H1 (cell line): ENCODE measurements around the gene TSHZ2. TPM values are rescaled to one million over a fixed set of nuclear protein-coding genes. Genes with fewer than 3 reads are reported as not detected.

Experiments used
- BCL11A ChIP-seq, 2 experiments: IDR thresholded peaks; one replicate each; pipeline ENCODE4 v1.6.1; 2011; ENCODE audit warnings: low read depth in 2 of 2, low read length in 2 of 2, mild to moderate bottlenecking in 2 of 2
- CBX5 ChIP-seq: fragments of 300-800, 300-1000 bp; sonication (generic); IDR thresholded peaks from 2 replicates; pipeline ENCODE4 v1.7.1; 2016; ENCODE audit warnings: antibody characterized with exemption, low read length, low read depth
- CHD2 ChIP-seq: IDR thresholded peaks from 2 replicates; pipeline ENCODE4 v1.6.1; 2012; ENCODE audit warnings: low read length, improper control_type of control experiment
- CREB1 ChIP-seq: IDR thresholded peaks from 2 replicates; pipeline ENCODE4 v1.6.1; 2012; ENCODE audit warnings: inconsistent platforms
- EGR1 ChIP-seq: IDR thresholded peaks from 2 replicates; pipeline ENCODE4 v1.6.1; 2011; ENCODE audit warnings: low read depth, low read length, borderline replicate concordance
- FOSL1 ChIP-seq: IDR thresholded peaks from 2 replicates; pipeline ENCODE4 v1.6.1; 2011; ENCODE audit warnings: mild to moderate bottlenecking, low read depth, low read length, moderate library complexity; ENCODE audit not compliant: insufficient read depth
- GABPA ChIP-seq: IDR thresholded peaks from 2 replicates; pipeline ENCODE4 v1.6.1; 2011; ENCODE audit warnings: mild to moderate bottlenecking, low read length, moderate library complexity, borderline replicate concordance; ENCODE audit not compliant: insufficient read depth
- KDM5A ChIP-seq: fragments of 200-600 bp; IDR thresholded peaks from 2 replicates; pipeline ENCODE4 v1.7.1; 2012; ENCODE audit warnings: mild to moderate bottlenecking, low read length, inconsistent platforms, mixed read lengths
- NANOG ChIP-seq: IDR thresholded peaks from 2 replicates; pipeline ENCODE4 v1.6.1; 2011; ENCODE audit warnings: low read length, low read depth, mild to moderate bottlenecking, inconsistent platforms; ENCODE audit not compliant: insufficient read depth, poor library complexity, severe bottlenecking
- SIRT6 ChIP-seq: IDR thresholded peaks from one replicate; pipeline ENCODE4 v1.7.1; 2012; ENCODE audit warnings: low read length, inconsistent platforms
- SP4 ChIP-seq: IDR thresholded peaks from 2 replicates; pipeline ENCODE4 v1.6.1; 2012; ENCODE audit warnings: low read length, inconsistent platforms
- TCF12 ChIP-seq: IDR thresholded peaks from 2 replicates; pipeline ENCODE4 v1.6.1; 2011; ENCODE audit warnings: low read depth, mild to moderate bottlenecking, low read length
- YY1 ChIP-seq: IDR thresholded peaks from 2 replicates; pipeline ENCODE4 v1.6.1; 2011; ENCODE audit warnings: low read depth, mild to moderate bottlenecking, low read length
- polyA plus RNA-seq, 7 experiments: library from polyadenylated mRNA; depleted of rRNA in 3 of 7; stranded (reverse) in 5 of 7; unstranded in 2 of 7; fragments of >200 nt in 5 of 7; fragments of 200-250 nt in 2 of 7; gene quantifications; 1 replicate in 5 of 7; 2 replicates in 1 of 7; 4 replicates in 1 of 7; pipeline versions ENCODE4 v1.2.1 to v1.2.3, GENCODE V29; 2011 to 2013; ENCODE audit warnings: missing spikeins in 2 of 7, mixed read lengths in 2 of 7
- total RNA-seq: library from RNA; stranded (reverse); fragmentation: NEBNext Ultra II Directional; extraction: Animal tissue kit (Norgen Biotek cat#: 25700); gene quantifications from 2 replicates; pipeline ENCODE4 v1.2.1, GENCODE V29; 2021
- TF ChIP-seq, protein P1 (sequence below): fragments of 300-600 bp; sonication (generic); IDR thresholded peaks from 2 replicates; pipeline ENCODE4 v1.7.1; 2012; ENCODE audit warnings: low read length, moderate library complexity, mild to moderate bottlenecking, inconsistent platforms; ENCODE audit not compliant: insufficient replicate concordance

TSHZ2 gene
- total and polyA plus RNA-seq, 2 of the 8 experiments (the other 6 are each of a cell fraction or from before 2014, with no cell fraction given), result 0.14 to 0.30 TPM

- TF ChIP-seq, protein P1, sequence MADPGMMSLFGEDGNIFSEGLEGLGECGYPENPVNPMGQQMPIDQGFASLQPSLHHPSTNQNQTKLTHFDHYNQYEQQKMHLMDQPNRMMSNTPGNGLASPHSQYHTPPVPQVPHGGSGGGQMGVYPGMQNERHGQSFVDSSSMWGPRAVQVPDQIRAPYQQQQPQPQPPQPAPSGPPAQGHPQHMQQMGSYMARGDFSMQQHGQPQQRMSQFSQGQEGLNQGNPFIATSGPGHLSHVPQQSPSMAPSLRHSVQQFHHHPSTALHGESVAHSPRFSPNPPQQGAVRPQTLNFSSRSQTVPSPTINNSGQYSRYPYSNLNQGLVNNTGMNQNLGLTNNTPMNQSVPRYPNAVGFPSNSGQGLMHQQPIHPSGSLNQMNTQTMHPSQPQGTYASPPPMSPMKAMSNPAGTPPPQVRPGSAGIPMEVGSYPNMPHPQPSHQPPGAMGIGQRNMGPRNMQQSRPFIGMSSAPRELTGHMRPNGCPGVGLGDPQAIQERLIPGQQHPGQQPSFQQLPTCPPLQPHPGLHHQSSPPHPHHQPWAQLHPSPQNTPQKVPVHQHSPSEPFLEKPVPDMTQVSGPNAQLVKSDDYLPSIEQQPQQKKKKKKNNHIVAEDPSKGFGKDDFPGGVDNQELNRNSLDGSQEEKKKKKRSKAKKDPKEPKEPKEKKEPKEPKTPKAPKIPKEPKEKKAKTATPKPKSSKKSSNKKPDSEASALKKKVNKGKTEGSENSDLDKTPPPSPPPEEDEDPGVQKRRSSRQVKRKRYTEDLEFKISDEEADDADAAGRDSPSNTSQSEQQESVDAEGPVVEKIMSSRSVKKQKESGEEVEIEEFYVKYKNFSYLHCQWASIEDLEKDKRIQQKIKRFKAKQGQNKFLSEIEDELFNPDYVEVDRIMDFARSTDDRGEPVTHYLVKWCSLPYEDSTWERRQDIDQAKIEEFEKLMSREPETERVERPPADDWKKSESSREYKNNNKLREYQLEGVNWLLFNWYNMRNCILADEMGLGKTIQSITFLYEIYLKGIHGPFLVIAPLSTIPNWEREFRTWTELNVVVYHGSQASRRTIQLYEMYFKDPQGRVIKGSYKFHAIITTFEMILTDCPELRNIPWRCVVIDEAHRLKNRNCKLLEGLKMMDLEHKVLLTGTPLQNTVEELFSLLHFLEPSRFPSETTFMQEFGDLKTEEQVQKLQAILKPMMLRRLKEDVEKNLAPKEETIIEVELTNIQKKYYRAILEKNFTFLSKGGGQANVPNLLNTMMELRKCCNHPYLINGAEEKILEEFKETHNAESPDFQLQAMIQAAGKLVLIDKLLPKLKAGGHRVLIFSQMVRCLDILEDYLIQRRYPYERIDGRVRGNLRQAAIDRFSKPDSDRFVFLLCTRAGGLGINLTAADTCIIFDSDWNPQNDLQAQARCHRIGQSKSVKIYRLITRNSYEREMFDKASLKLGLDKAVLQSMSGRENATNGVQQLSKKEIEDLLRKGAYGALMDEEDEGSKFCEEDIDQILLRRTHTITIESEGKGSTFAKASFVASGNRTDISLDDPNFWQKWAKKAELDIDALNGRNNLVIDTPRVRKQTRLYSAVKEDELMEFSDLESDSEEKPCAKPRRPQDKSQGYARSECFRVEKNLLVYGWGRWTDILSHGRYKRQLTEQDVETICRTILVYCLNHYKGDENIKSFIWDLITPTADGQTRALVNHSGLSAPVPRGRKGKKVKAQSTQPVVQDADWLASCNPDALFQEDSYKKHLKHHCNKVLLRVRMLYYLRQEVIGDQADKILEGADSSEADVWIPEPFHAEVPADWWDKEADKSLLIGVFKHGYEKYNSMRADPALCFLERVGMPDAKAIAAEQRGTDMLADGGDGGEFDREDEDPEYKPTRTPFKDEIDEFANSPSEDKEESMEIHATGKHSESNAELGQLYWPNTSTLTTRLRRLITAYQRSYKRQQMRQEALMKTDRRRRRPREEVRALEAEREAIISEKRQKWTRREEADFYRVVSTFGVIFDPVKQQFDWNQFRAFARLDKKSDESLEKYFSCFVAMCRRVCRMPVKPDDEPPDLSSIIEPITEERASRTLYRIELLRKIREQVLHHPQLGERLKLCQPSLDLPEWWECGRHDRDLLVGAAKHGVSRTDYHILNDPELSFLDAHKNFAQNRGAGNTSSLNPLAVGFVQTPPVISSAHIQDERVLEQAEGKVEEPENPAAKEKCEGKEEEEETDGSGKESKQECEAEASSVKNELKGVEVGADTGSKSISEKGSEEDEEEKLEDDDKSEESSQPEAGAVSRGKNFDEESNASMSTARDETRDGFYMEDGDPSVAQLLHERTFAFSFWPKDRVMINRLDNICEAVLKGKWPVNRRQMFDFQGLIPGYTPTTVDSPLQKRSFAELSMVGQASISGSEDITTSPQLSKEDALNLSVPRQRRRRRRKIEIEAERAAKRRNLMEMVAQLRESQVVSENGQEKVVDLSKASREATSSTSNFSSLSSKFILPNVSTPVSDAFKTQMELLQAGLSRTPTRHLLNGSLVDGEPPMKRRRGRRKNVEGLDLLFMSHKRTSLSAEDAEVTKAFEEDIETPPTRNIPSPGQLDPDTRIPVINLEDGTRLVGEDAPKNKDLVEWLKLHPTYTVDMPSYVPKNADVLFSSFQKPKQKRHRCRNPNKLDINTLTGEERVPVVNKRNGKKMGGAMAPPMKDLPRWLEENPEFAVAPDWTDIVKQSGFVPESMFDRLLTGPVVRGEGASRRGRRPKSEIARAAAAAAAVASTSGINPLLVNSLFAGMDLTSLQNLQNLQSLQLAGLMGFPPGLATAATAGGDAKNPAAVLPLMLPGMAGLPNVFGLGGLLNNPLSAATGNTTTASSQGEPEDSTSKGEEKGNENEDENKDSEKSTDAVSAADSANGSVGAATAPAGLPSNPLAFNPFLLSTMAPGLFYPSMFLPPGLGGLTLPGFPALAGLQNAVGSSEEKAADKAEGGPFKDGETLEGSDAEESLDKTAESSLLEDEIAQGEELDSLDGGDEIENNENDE, result no peak
- TF ChIP-seq KDM5A (no peak), SIRT6 (no peak), TCF12 (no peak), SP4 (no peak), BCL11A (IDR thresholded peaks at IDR 0.05; ENCODE audit: low read depth in 2 of 2, low read length in 2 of 2) (no peak), CBX5 (no peak), EGR1 (no peak), CHD2 (no peak), YY1 (no peak), FOSL1 (no peak), CREB1 (no peak), GABPA (no peak), NANOG (no peak)
Measured at GRCh38 chr20:53319716-53320115, 347.6 kb downstream of the TSHZ2 start (continued).
